ENCODE results near the gene MTG1.

GRCh38 chr10:133361773-133362441 lies 32.0 kb upstream of the MTG1 start:
- TF ChIP-seq CTCF (IDR thresholded peaks at IDR 0.05) (no peak), POLR2AphosphoS5 (IDR thresholded peaks at IDR 0.05) (no peak), POLR2A (IDR thresholded peaks at IDR 0.05) (no peak), EP300 (IDR thresholded peaks at IDR 0.05; ENCODE audit: low read depth) (no peak)
